ENCODE data around the gene CELF1. TPM values are rescaled to one million over a fixed set of nuclear protein-coding genes. Genes with fewer than 3 reads are reported as not detected.

Gene CELF1
- total and polyA plus RNA-seq, 2 of the 13 experiments (the other 11 are each of a cell fraction or from before 2014, with no cell fraction given): 69.0 to 80.1 TPM

DNA sequence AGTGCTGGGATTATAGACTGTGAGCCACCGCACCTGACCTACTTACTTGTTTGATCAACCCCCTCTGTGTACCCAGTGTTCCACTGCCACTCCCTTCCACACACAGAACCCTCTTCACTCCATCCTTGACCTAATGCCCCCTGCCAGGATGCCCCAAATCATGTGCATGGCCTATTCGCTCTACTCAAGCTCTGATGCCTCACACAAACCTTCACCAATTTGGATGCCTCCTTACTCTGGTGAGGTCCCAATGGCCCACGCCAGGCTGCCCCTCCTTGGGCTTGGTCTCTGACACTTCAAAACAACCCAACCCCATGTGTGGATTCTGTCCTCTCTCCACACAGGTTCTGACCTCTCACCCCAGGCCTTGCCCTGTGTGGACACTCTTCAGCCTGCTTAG is 117.2 kb downstream of the CELF1 start (continued):
- no peak for TF ChIP-seq NONO (IDR thresholded peaks at IDR 0.05)
- TF ChIP-seq NONO (CRISPR knock-in tag; conservative IDR thresholded peaks at IDR 0.05): 0 out of 2 replicates have a peak, but pooled peaks have one; percentile 15
- TF ChIP-seq ZNF780A (CRISPR knock-in tag; IDR thresholded peaks at IDR 0.05): no peak
- TF ChIP-seq, protein P1, sequence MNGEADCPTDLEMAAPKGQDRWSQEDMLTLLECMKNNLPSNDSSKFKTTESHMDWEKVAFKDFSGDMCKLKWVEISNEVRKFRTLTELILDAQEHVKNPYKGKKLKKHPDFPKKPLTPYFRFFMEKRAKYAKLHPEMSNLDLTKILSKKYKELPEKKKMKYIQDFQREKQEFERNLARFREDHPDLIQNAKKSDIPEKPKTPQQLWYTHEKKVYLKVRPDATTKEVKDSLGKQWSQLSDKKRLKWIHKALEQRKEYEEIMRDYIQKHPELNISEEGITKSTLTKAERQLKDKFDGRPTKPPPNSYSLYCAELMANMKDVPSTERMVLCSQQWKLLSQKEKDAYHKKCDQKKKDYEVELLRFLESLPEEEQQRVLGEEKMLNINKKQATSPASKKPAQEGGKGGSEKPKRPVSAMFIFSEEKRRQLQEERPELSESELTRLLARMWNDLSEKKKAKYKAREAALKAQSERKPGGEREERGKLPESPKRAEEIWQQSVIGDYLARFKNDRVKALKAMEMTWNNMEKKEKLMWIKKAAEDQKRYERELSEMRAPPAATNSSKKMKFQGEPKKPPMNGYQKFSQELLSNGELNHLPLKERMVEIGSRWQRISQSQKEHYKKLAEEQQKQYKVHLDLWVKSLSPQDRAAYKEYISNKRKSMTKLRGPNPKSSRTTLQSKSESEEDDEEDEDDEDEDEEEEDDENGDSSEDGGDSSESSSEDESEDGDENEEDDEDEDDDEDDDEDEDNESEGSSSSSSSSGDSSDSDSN (CRISPR knock-in tag; IDR thresholded peaks at IDR 0.05): peak; percentile 43; the same call in 1 of the 2 replicates
- peak; percentile 62 for TF ChIP-seq GATAD2A (CRISPR knock-in tag; IDR thresholded peaks at IDR 0.05)
- TF ChIP-seq ZNF737 (CRISPR knock-in tag; IDR thresholded peaks at IDR 0.05; ENCODE audit: borderline replicate concordance): no peak
- TF ChIP-seq, protein P2, sequence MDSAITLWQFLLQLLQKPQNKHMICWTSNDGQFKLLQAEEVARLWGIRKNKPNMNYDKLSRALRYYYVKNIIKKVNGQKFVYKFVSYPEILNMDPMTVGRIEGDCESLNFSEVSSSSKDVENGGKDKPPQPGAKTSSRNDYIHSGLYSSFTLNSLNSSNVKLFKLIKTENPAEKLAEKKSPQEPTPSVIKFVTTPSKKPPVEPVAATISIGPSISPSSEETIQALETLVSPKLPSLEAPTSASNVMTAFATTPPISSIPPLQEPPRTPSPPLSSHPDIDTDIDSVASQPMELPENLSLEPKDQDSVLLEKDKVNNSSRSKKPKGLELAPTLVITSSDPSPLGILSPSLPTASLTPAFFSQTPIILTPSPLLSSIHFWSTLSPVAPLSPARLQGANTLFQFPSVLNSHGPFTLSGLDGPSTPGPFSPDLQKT (CRISPR knock-in tag; IDR thresholded peaks at IDR 0.05; ENCODE audit: borderline replicate concordance): no peak
- no peak for TF ChIP-seq PRPF4 (IDR thresholded peaks at IDR 0.05; ENCODE audit: low read depth, low read length, poor library complexity, severe bottlenecking)
- TF ChIP-seq PITX1 (CRISPR knock-in tag; IDR thresholded peaks at IDR 0.05): peak; percentile 84
- TF ChIP-seq TCF7 (IDR thresholded peaks at IDR 0.05; ENCODE audit: low read depth): peak; percentile 45; the same call in 1 of the 2 replicates
- no peak for TF ChIP-seq PRMT3 (CRISPR knock-in tag; IDR thresholded peaks at IDR 0.05; ENCODE audit: borderline replicate concordance, low read depth)
- TF ChIP-seq, protein P3, sequence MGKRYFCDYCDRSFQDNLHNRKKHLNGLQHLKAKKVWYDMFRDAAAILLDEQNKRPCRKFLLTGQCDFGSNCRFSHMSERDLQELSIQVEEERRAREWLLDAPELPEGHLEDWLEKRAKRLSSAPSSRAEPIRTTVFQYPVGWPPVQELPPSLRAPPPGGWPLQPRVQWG (CRISPR knock-in tag; IDR thresholded peaks at IDR 0.05; ENCODE audit: borderline replicate concordance, low read depth): no peak
- no peak for TF ChIP-seq ZNF274 (CRISPR knock-in tag; IDR thresholded peaks at IDR 0.05)
- 0 out of 2 replicates have a peak, but pooled peaks have one; percentile 56 for TF ChIP-seq HNRNPL (IDR thresholded peaks at IDR 0.05; ENCODE audit: low read depth, low read length)
- TF ChIP-seq, protein P4, sequence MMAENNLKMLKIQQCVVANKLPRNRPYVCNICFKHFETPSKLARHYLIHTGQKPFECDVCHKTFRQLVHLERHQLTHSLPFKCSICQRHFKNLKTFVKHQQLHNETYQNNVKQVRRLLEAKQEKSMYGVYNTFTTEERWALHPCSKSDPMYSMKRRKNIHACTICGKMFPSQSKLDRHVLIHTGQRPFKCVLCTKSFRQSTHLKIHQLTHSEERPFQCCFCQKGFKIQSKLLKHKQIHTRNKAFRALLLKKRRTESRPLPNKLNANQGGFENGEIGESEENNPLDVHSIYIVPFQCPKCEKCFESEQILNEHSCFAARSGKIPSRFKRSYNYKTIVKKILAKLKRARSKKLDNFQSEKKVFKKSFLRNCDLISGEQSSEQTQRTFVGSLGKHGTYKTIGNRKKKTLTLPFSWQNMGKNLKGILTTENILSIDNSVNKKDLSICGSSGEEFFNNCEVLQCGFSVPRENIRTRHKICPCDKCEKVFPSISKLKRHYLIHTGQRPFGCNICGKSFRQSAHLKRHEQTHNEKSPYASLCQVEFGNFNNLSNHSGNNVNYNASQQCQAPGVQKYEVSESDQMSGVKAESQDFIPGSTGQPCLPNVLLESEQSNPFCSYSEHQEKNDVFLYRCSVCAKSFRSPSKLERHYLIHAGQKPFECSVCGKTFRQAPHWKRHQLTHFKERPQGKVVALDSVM (CRISPR knock-in tag; IDR thresholded peaks at IDR 0.05): 0 out of 2 replicates have a peak, but pooled peaks have one; percentile 22
- TF ChIP-seq BCL6 (CRISPR knock-in tag; IDR thresholded peaks at IDR 0.05): peak; percentile 80
- TF ChIP-seq, protein P5, sequence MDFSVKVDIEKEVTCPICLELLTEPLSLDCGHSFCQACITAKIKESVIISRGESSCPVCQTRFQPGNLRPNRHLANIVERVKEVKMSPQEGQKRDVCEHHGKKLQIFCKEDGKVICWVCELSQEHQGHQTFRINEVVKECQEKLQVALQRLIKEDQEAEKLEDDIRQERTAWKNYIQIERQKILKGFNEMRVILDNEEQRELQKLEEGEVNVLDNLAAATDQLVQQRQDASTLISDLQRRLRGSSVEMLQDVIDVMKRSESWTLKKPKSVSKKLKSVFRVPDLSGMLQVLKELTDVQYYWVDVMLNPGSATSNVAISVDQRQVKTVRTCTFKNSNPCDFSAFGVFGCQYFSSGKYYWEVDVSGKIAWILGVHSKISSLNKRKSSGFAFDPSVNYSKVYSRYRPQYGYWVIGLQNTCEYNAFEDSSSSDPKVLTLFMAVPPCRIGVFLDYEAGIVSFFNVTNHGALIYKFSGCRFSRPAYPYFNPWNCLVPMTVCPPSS (IDR thresholded peaks at IDR 0.05): no peak
- no peak for TF ChIP-seq ZKSCAN5 (CRISPR knock-in tag; IDR thresholded peaks at IDR 0.05)
- TF ChIP-seq HDAC2 (CRISPR knock-in tag; IDR thresholded peaks at IDR 0.05): peak; percentile 70; the same call in 1 of the 2 replicates
- peak; percentile 28; the same call in 1 of the 2 replicates for TF ChIP-seq ATF7-NPFF (CRISPR knock-in tag; IDR thresholded peaks at IDR 0.05; ENCODE audit: low read depth)
- peak; percentile 73 for TF ChIP-seq RXRB (CRISPR knock-in tag; IDR thresholded peaks at IDR 0.05; ENCODE audit: borderline replicate concordance)
- TF ChIP-seq PPARG (CRISPR knock-in tag; conservative IDR thresholded peaks at IDR 0.05): peak; percentile 67; the same call in 1 of the 2 replicates
- TF ChIP-seq HNRNPLL (IDR thresholded peaks at IDR 0.05; ENCODE audit: low read depth, low read length, poor library complexity, severe bottlenecking): no peak
- TF ChIP-seq ZNF44 (CRISPR knock-in tag; IDR thresholded peaks at IDR 0.05): no peak
